OCI-LY3 (cell line): ENCODE measurements around the gene YPEL1.

ENCODE experiments used
- H2AFZ ChIP-seq: fragments of 200-600, 300-600 bp; shearing (Covaris generic); 2 replicates; pipeline ENCODE4 v1.6.0; 2014; ENCODE audit warnings: antibody characterized with exemption, low read depth, low read length
- H3K27ac ChIP-seq: fragments of 200-600, 300-600 bp; sonication (generic); 2 replicates; pipeline ENCODE4 v1.5.1; 2014; ENCODE audit warnings: mild to moderate bottlenecking, low read length, moderate library complexity, mixed read lengths
- H3K27me3 ChIP-seq: fragments of 200-600, 300-600 bp; sonication (generic); 2 replicates; pipeline ENCODE4 v1.6.1; 2014; ENCODE audit warnings: low read depth, low read length, mixed read lengths
- H3K36me3 ChIP-seq: fragments of 200-600, 300-600 bp; sonication (generic); replicated peaks from 2 replicates; pipeline ENCODE3; 2014; ENCODE audit warnings: low read depth, low read length, mixed read lengths
- H3K4me1 ChIP-seq: fragments of 300-600, 200-600 bp; sonication (generic); 2 replicates; pipeline ENCODE4 v1.6.1; 2014; ENCODE audit warnings: low read length, mixed read lengths
- H3K4me2 ChIP-seq: fragments of 200-600, 300-600 bp; sonication (generic); 2 replicates; pipeline ENCODE4 v1.6.1; 2014; ENCODE audit warnings: low read length, mixed read lengths
- H3K4me3 ChIP-seq: fragments of 300-600, 200-600 bp; sonication (generic); 2 replicates; pipeline ENCODE4 v1.5.1; 2014; ENCODE audit warnings: antibody characterized with exemption, mild to moderate bottlenecking, low read length, moderate library complexity
- H3K79me2 ChIP-seq: fragments of 300-600, 200-600 bp; shearing (Covaris generic); 2 replicates; pipeline ENCODE4 v1.6.1; 2014; ENCODE audit warnings: mild to moderate bottlenecking, low read length, mixed read lengths
- H3K9ac ChIP-seq: fragments of 300-600, 200-600 bp; shearing (Covaris generic); 2 replicates; pipeline ENCODE4 v1.6.0; 2014; ENCODE audit warnings: mild to moderate bottlenecking, low read length, moderate library complexity
- H3K9me3 ChIP-seq: fragments of 200-600, 300-600 bp; shearing (Covaris generic); 2 replicates; pipeline ENCODE4 v1.6.1; 2014; ENCODE audit warnings: low read length, mixed read lengths; ENCODE audit not compliant: insufficient read depth
- H4K20me1 ChIP-seq: fragments of 200-600, 300-600 bp; sonication (generic); 2 replicates; pipeline ENCODE4 v1.6.1; 2016; ENCODE audit warnings: low read length, mixed read lengths; ENCODE audit not compliant: insufficient read depth
- CTCF ChIP-seq: fragments of 200-600, 300-600 bp; sonication (generic); IDR thresholded peaks from 2 replicates; pipeline ENCODE4 v1.5.1; 2014; ENCODE audit warnings: antibody characterized with exemption, low read length, low read depth
- EZH2phosphoT487 ChIP-seq: fragments of 200-600 bp; shearing (Covaris generic); IDR thresholded peaks from 2 replicates; pipeline ENCODE4 v1.6.1; 2018; ENCODE audit warnings: antibody characterized with exemption, mixed run types, low read depth

YPEL1 gene

GRCh38 chr22:21665047-21665851, 70.3 kb downstream of the YPEL1 start:
- Histone ChIP-seq H3K4me3 (peak overlapping the region; percentile 81), H3K9me3 (no peaks in the 10 kb centered on the region), H2AFZ (peak overlapping the region; percentile 85), H3K4me2 (peak overlapping the region; percentile 81), H3K9ac (peak overlapping the region; percentile 71), H3K27me3 (no peaks in the 10 kb centered on the region), H3K79me2 (peaks cover 9% of the 10 kb centered on the region), H3K4me1 (peaks cover 9% of the 10 kb centered on the region; the same call in 1 of the 2 replicates), H4K20me1 (no peaks in the 10 kb centered on the region), H3K27ac (peak overlapping the region; percentile 61), H3K36me3 (peaks cover 3% of the 10 kb centered on the region)
- TF ChIP-seq EZH2phosphoT487 (no peak), CTCF (no peak)

GRCh38 chr22:21663738-21664137, 71.9 kb downstream of the YPEL1 start:
- Histone ChIP-seq H3K4me3 (no peak overlapping the region), H3K9ac (no peak overlapping the region), H3K9me3 (no peaks in the 10 kb centered on the region), H4K20me1 (no peaks in the 10 kb centered on the region), H2AFZ (no peak overlapping the region), H3K4me1 (peaks cover 9% of the 10 kb centered on the region; the same call in 1 of the 2 replicates), H3K4me2 (no peak overlapping the region), H3K79me2 (peaks cover 9% of the 10 kb centered on the region), H3K27me3 (no peaks in the 10 kb centered on the region), H3K36me3 (no peaks in the 10 kb centered on the region), H3K27ac (no peak overlapping the region)
- TF ChIP-seq EZH2phosphoT487: no peak
- no peak for TF ChIP-seq CTCF

GRCh38 chr22:21661991-21662390, 73.6 kb downstream of the YPEL1 start:
- H3K4me1 ChIP-seq: peaks cover 15% of the 10 kb centered on the region
- no peak overlapping the region for H2AFZ ChIP-seq
- no peak overlapping the region for H3K9ac ChIP-seq
- TF ChIP-seq EZH2phosphoT487 (no peak), CTCF (no peak)
- H4K20me1 ChIP-seq: no peaks in the 10 kb centered on the region
- H3K4me3 ChIP-seq: no peak overlapping the region
- no peaks in the 10 kb centered on the region for H3K9me3 ChIP-seq
- no peaks in the 10 kb centered on the region for H3K27me3 ChIP-seq
- H3K36me3 ChIP-seq: no peaks in the 10 kb centered on the region
- H3K27ac ChIP-seq: no peak overlapping the region
- no peak overlapping the region for H3K4me2 ChIP-seq
- peaks cover 4% of the 10 kb centered on the region for H3K79me2 ChIP-seq

GRCh38 chr22:21660904-21661303, 74.7 kb downstream of the YPEL1 start:
- Histone ChIP-seq H3K27ac (no peak overlapping the region), H3K4me3 (no peak overlapping the region), H3K27me3 (no peaks in the 10 kb centered on the region), H3K79me2 (no peaks in the 10 kb centered on the region), H2AFZ (no peak overlapping the region), H3K4me2 (no peak overlapping the region), H3K9ac (no peak overlapping the region), H4K20me1 (no peaks in the 10 kb centered on the region), H3K36me3 (no peaks in the 10 kb centered on the region), H3K4me1 (peaks cover 14% of the 10 kb centered on the region), H3K9me3 (no peaks in the 10 kb centered on the region)
- no peak for TF ChIP-seq EZH2phosphoT487
- TF ChIP-seq CTCF: no peak
